SK-N-SH (cell line): ENCODE results near the gene THTPA. TPM values are rescaled to one million over a fixed set of nuclear protein-coding genes. Genes with fewer than 3 reads are reported as not detected.

Experiments used
- CTCF ChIA-PET: fragments of 300-600, 350-600 bp; formaldehyde crosslinking; extraction: SDS; loops from one replicate; lab custom pipeline; 2021; lab: Yijun Ruan, JAX
- POLR2A ChIA-PET: fragments of 350-600 bp; sonication (Branson Sonifier 250); formaldehyde crosslinking; extraction: SDS; loops from one replicate; lab custom pipeline; 2020; ENCODE audit warnings: antibody characterized with exemption, inconsistent platforms; lab: Yijun Ruan, JAX
- DNase-seq: peaks from one replicate; pipeline ENCODE4 v3.0.0; 2012
- H2AFZ ChIP-seq: fragments of 200-600 bp; sonication (generic); 2 replicates; pipeline ENCODE4 v1.8.1; 2016; ENCODE audit warnings: antibody characterized with exemption, mild to moderate bottlenecking, low read depth
- H3F3A ChIP-seq: fragments of 200-600 bp; sonication (generic); replicated peaks from 2 replicates; pipeline ENCODE3; 2016; ENCODE audit warnings: antibody characterized with exemption, mild to moderate bottlenecking; ENCODE audit not compliant: insufficient read depth
- H3K27ac ChIP-seq, 2 experiments: fragments of 200-500 bp in 1 of 2; fragments of 200-600 bp in 1 of 2; sonication (Bioruptor generic) in 1 of 2; sonication (generic), shearing (Covaris generic) in 1 of 2; 2 replicates each; pipeline versions ENCODE4 v1.5.1 to v1.6.1; 2014 to 2016; ENCODE audit warnings: low read depth in 2 of 2, inconsistent platforms in 1 of 2, low read length in 1 of 2, mild to moderate bottlenecking in 1 of 2, mixed read lengths in 1 of 2
- H3K27me3 ChIP-seq: fragments of 200-600 bp; sonication (generic), shearing (Covaris generic); 2 replicates; pipeline ENCODE4 v1.6.1; 2016; ENCODE audit warnings: mixed run types; ENCODE audit not compliant: insufficient read depth
- H3K36me3 ChIP-seq, 2 experiments: fragments of 200-500 bp in 1 of 2; fragments of 200-600 bp in 1 of 2; sonication (Bioruptor generic) in 1 of 2; sonication (generic) in 1 of 2; replicated peaks in 1 of 2; 2 replicates each; pipeline versions ENCODE3 to v1.5.1; 2014 to 2016; ENCODE audit warnings: low read length in 1 of 2, mild to moderate bottlenecking in 1 of 2; ENCODE audit not compliant: insufficient read depth in 2 of 2, control insufficient read depth in 1 of 2
- H3K4me1 ChIP-seq, 2 experiments: fragments of 200-500 bp in 1 of 2; fragments of 200-600 bp in 1 of 2; sonication (Bioruptor generic) in 1 of 2; sonication (generic), shearing (Covaris generic) in 1 of 2; 2 replicates each; pipeline versions ENCODE4 v1.5.1 to v1.6.1; 2014 to 2016; ENCODE audit warnings: low read depth in 1 of 2, low read length in 1 of 2, mixed run types in 1 of 2; ENCODE audit not compliant: insufficient read depth in 2 of 2, control insufficient read depth in 1 of 2
- H3K4me2 ChIP-seq: fragments of 200-600 bp; sonication (generic), shearing (Covaris generic); 2 replicates; pipeline ENCODE4 v1.6.1; 2017; ENCODE audit warnings: mixed run types
- H3K4me3 ChIP-seq, 2 experiments: fragments of 200-500 bp in 1 of 2; fragments of 200-600 bp in 1 of 2; sonication (Bioruptor generic) in 1 of 2; sonication (generic), shearing (Covaris generic) in 1 of 2; 2 replicates each; pipeline versions ENCODE4 v1.5.1 to v1.8.1; 2014 to 2016; ENCODE audit warnings: low read depth in 2 of 2, inconsistent platforms in 1 of 2, low read length in 1 of 2, mild to moderate bottlenecking in 1 of 2, mixed read lengths in 1 of 2, moderate library complexity in 1 of 2
- H3K79me2 ChIP-seq: fragments of 200-600 bp; sonication (generic); 2 replicates; pipeline ENCODE4 v1.8.1; 2017; ENCODE audit warnings: mild to moderate bottlenecking; ENCODE audit not compliant: insufficient read depth
- H3K9ac ChIP-seq: fragments of 200-600 bp; sonication (generic); 2 replicates; pipeline ENCODE4 v1.6.1; 2017; ENCODE audit warnings: mixed run types
- H3K9me2 ChIP-seq: fragments of 200-600 bp; sonication (generic); 2 replicates; pipeline ENCODE4 v1.6.1; 2017; ENCODE audit warnings: mixed run types
- H3K9me3 ChIP-seq: fragments of 200-600 bp; sonication (generic); 2 replicates; pipeline ENCODE4 v1.6.1; 2017; ENCODE audit warnings: mixed run types, mild to moderate bottlenecking, moderate library complexity
- H4K20me1 ChIP-seq: fragments of 200-600 bp; sonication (generic); 2 replicates; pipeline ENCODE4 v1.6.1; 2017; ENCODE audit warnings: mild to moderate bottlenecking, mixed run types; ENCODE audit not compliant: insufficient read depth
- CHD2 ChIP-seq: fragments of 150-350 bp; IDR thresholded peaks from 2 replicates; pipeline ENCODE4 v1.6.1; 2018; ENCODE audit warnings: low read length; ENCODE audit not compliant: partially characterized antibody
- ELF1 ChIP-seq: IDR thresholded peaks from 2 replicates; pipeline ENCODE4 v1.4.0; 2012
- EZH2phosphoT487 ChIP-seq: fragments of 200-600 bp; sonication (generic); IDR thresholded peaks from 2 replicates; pipeline ENCODE4 v1.6.1; 2017; ENCODE audit warnings: low read depth, mixed run types, mild to moderate bottlenecking, antibody characterized with exemption, moderate library complexity, borderline replicate concordance
- FOXJ3 ChIP-seq: sonication (generic); formaldehyde crosslinking; IDR thresholded peaks from 2 replicates; pipeline ENCODE4 v1.5.1; 2020; ENCODE audit warnings: mild to moderate bottlenecking, missing genetic modification reagents
- GABPA ChIP-seq: IDR thresholded peaks from 2 replicates; pipeline ENCODE4 v1.4.0; 2012; ENCODE audit warnings: low read depth, mild to moderate bottlenecking
- IRF3 ChIP-seq: fragments of 150-350 bp; IDR thresholded peaks from 2 replicates; pipeline ENCODE4 v1.6.1; 2016; ENCODE audit warnings: mild to moderate bottlenecking, low read depth, low read length
- JUND ChIP-seq: IDR thresholded peaks from 2 replicates; pipeline ENCODE4 v1.4.0; 2012
- MEF2A ChIP-seq: IDR thresholded peaks from 2 replicates; pipeline ENCODE4 v1.4.0; 2012; ENCODE audit warnings: low read depth, borderline replicate concordance
- POLR2AphosphoS5 ChIP-seq: IDR thresholded peaks from 2 replicates; pipeline ENCODE4 v1.6.1; 2012; ENCODE audit warnings: low read depth, low read length
- RAD21 ChIP-seq: IDR thresholded peaks from 2 replicates; pipeline ENCODE4 v1.6.1; 2012; ENCODE audit warnings: mild to moderate bottlenecking, low read length
- TAF1 ChIP-seq: IDR thresholded peaks from 2 replicates; pipeline ENCODE4 v1.6.1; 2012; ENCODE audit warnings: low read depth, mild to moderate bottlenecking, low read length, moderate library complexity, borderline replicate concordance
- TCF12 ChIP-seq: IDR thresholded peaks from 2 replicates; pipeline ENCODE4 v1.4.0; 2012
- YY1 ChIP-seq: IDR thresholded peaks from 2 replicates; pipeline ENCODE4 v1.4.0; 2012; ENCODE audit warnings: low read depth, mild to moderate bottlenecking
- WGBS: methylation state at CpG from one replicate; pipeline ENCODE4 v1.1.6; 2017; ENCODE audit warnings: low lambda C conversion rate; 5-methylcytosine and 5-hydroxymethylcytosine counted together
- polyA plus RNA-seq, 3 experiments: library from polyadenylated mRNA; depleted of rRNA; stranded (reverse); fragments of >200 nt; gene quantifications; 2 replicates each; pipeline ENCODE4 v1.2.3, GENCODE V29; 2012
- TF ChIP-seq, protein P1 (sequence below): IDR thresholded peaks from 2 replicates; pipeline ENCODE4 v1.4.0; 2012; ENCODE audit warnings: low read depth, borderline replicate concordance

THTPA gene
- polyA plus RNA-seq, 1 of the 3 experiments (the other 2 are of a cell fraction): 16.3 TPM

GRCh38 chr14:23605931-23606585 is 50.0 kb downstream of the THTPA start:
- Histone ChIP-seq H3K4me1 (no peaks in the 10 kb centered on the region), H4K20me1 (no peaks in the 10 kb centered on the region; the same call in 1 of the 2 replicates), H3K36me3 (no peaks in the 10 kb centered on the region), H2AFZ (no peak overlapping the region), H3K4me3 (no peak overlapping the region), H3K27me3 (peaks cover 8% of the 10 kb centered on the region; the same call in 1 of the 2 replicates), H3K9me3 (no peaks in the 10 kb centered on the region), H3F3A (no peaks in the 10 kb centered on the region), H3K79me2 (no peaks in the 10 kb centered on the region), H3K27ac (no peak overlapping the region), H3K9me2 (no peaks in the 10 kb centered on the region), H3K4me2 (no peak overlapping the region), H3K9ac (no peak overlapping the region)
- WGBS: 23% methylated on average over 5 of the region's 6 CpGs
- no peak for DNase-seq
- CTCF ChIA-PET: interaction anchor here (1.4 kb wide), 1 partner anchor 17 kb away, joined by 6 read pairs; no protein-coding TSS in a partner anchor
- POLR2A ChIA-PET: no interaction called here
- TF ChIP-seq POLR2AphosphoS5: no peak
- no peak for TF ChIP-seq ELF1
- no peak for TF ChIP-seq FOXJ3

- Histone ChIP-seq H3K9me2 (no peaks in the 10 kb centered on the region), H3K4me3 (no peak overlapping the region), H4K20me1 (no peaks in the 10 kb centered on the region; the same call in 1 of the 2 replicates), H3K4me2 (no peak overlapping the region), H3K4me1 (no peaks in the 10 kb centered on the region), H3K9ac (no peak overlapping the region), H3K27ac (no peak overlapping the region), H2AFZ (no peak overlapping the region), H3F3A (no peaks in the 10 kb centered on the region), H3K79me2 (no peaks in the 10 kb centered on the region), H3K27me3 (peaks cover 8% of the 10 kb centered on the region; the same call in 1 of the 2 replicates), H3K9me3 (no peaks in the 10 kb centered on the region), H3K36me3 (no peaks in the 10 kb centered on the region)
- ChIA-PET POLR2A (no interaction called here), CTCF (interaction anchor here (1.2 to 1.8 kb wide), 2 partner anchors 19 to 24 kb away, joined by 5 read pairs; no protein-coding TSS in a partner anchor)
- 13% methylated on average over 1 of the region's 1 CpG for WGBS
- TF ChIP-seq IRF3 (no peak), YY1 (no peak), GABPA (no peak), EZH2phosphoT487 (no peak), CHD2 (no peak), MEF2A (no peak), TAF1 (no peak), RAD21 (no peak), JUND (no peak), TCF12 (no peak), ELF1 (no peak)
- TF ChIP-seq, protein P1, sequence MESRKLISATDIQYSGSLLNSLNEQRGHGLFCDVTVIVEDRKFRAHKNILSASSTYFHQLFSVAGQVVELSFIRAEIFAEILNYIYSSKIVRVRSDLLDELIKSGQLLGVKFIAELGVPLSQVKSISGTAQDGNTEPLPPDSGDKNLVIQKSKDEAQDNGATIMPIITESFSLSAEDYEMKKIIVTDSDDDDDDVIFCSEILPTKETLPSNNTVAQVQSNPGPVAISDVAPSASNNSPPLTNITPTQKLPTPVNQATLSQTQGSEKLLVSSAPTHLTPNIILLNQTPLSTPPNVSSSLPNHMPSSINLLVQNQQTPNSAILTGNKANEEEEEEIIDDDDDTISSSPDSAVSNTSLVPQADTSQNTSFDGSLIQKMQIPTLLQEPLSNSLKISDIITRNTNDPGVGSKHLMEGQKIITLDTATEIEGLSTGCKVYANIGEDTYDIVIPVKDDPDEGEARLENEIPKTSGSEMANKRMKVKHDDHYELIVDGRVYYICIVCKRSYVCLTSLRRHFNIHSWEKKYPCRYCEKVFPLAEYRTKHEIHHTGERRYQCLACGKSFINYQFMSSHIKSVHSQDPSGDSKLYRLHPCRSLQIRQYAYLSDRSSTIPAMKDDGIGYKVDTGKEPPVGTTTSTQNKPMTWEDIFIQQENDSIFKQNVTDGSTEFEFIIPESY: no peak
- DNase-seq: no peak
These were observed 52.4 kb downstream of the THTPA start for GRCh38 chr14:23608454-23608853.
